Measurements from ENCODE around the gene PIAS4. TPM values are rescaled to one million over a fixed set of nuclear protein-coding genes. Genes with fewer than 3 reads are reported as not detected.

Gene PIAS4
- total RNA-seq, 2 donors from 2014 or later = 10.9 to 11.4 TPM

DNA sequence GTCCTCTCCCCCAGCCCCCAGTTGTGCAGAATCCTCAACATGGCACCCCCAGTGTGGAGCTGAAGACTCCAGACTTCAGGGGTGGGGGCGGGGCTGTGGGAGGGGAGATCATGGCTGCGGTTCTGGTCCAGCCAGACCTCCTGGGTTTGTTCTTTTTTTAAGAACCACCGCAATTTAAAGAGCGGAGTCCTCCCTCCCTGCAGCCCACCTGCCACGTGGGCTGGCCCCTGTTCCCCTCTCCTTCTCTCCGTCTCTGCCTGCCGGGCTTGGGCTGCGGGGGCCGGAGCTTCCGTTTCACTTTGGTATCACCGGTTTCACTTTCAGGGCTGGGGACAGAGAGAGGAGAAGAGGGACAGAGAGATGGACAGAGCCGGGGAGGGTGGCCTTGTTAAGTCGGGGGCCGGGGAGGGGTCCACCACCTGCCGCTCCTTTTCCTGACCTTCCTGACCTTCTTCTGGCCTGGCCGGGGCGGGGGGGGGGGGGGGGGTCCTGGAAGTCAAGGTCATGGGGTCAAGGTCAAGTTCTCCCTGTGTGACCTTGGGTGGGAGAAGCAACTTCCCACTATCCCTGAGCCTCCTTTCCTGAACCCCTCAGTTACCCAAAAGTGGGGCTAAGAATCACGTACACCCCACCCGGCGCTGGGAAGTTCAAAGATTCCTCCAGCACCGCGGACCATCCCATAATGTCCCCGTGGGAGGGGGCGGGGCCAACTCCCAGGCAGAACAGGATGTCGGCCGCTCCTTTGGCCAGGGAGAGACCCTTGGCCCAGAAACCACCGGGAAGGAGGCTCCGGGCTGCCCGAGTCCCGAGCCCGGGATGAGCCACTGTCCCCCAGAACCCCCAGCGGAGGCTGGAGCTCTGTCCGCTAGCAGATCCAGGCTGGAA, 70.5 kb downstream of the PIAS4 start:
- Histone ChIP-seq H3K36me3 (no peaks in the 10 kb centered on the region), H3K4me1 (peaks cover 0 to 17% of the 10 kb centered on the region in 2 donors), H3K9me3 (no peaks in the 10 kb centered on the region), H3K27me3 (no peaks in the 10 kb centered on the region), H3K4me3 (peak overlapping the region; percentile 43 to 64), H3K27ac (peak overlapping the region; percentile 73 to 81)
- DNase-seq (ENCODE audit: low spot score) = no peak
- TF ChIP-seq, protein P1, sequence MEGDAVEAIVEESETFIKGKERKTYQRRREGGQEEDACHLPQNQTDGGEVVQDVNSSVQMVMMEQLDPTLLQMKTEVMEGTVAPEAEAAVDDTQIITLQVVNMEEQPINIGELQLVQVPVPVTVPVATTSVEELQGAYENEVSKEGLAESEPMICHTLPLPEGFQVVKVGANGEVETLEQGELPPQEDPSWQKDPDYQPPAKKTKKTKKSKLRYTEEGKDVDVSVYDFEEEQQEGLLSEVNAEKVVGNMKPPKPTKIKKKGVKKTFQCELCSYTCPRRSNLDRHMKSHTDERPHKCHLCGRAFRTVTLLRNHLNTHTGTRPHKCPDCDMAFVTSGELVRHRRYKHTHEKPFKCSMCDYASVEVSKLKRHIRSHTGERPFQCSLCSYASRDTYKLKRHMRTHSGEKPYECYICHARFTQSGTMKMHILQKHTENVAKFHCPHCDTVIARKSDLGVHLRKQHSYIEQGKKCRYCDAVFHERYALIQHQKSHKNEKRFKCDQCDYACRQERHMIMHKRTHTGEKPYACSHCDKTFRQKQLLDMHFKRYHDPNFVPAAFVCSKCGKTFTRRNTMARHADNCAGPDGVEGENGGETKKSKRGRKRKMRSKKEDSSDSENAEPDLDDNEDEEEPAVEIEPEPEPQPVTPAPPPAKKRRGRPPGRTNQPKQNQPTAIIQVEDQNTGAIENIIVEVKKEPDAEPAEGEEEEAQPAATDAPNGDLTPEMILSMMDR (IDR thresholded peaks at IDR 0.05) = no peak

DNA sequence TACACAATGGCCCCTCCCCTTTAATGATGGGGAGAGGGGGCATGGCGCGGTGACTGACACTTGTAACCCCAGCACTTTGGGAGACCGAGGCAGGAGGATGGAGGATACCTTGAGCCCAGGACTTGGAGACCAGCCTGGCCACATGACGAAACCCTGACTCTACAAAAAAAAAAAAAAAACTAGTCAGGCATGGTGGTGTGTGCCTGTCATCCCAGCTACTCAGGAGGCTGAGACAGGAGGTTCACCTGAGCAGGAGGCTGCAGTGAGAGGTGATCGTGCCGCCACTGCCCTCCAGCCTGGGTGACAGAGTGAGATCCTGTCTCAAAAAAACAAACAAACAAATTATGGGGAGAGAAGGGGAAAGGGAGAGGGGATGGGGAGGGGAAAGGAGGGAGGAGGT, 72.9 kb downstream of the PIAS4 start:
- Histone ChIP-seq H3K27me3 (no peaks in the 10 kb centered on the region), H3K36me3 (no peaks in the 10 kb centered on the region), H3K4me1 (peaks cover 0 to 27% of the 10 kb centered on the region in 2 donors), H3K27ac (no peak overlapping the region), H3K9me3 (no peaks in the 10 kb centered on the region), H3K4me3 (no peak overlapping the region)
- DNase-seq (ENCODE audit: low spot score) = no peak
- TF ChIP-seq, protein P1 (IDR thresholded peaks at IDR 0.05) = no peak

DNA sequence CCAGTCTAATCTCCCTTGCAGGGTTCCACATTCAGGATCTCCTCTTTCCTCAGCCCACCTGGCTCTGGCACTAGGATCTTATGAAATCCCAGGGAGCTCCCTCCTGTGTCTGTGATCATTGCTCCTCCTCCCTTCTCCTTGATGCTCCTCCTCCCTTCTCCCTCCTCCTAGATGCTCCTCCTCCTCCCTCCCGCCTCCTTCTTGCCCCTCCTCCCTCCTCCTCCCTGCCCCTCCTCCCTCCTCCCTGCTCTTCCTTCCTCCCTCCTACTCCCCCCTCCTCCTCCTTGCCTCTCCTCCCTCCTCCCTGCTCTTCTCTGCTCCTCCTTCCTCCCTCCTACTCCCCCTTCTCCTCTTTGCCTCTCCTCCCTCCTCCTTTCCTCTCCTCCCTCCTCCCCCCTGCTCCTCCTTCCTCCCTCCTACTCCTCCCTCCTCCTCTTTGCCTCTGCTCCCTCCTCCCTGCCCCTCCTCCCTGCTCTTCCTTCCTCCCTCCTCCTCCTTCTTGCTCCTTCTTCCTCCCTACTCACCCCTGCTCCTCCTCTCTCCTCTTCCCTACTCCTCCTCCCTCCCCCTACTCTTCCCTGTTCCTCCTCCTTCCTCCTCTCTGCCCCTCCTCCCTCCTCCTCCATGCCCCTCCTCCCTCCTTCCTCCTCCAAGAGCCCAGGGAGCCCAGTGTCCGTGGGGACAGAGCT, 74.0 kb downstream of the PIAS4 start:
- Histone ChIP-seq H3K36me3 (no peaks in the 10 kb centered on the region), H3K27me3 (no peaks in the 10 kb centered on the region), H3K4me1 (peaks cover 0 to 27% of the 10 kb centered on the region in 2 donors), H3K9me3 (no peaks in the 10 kb centered on the region), H3K27ac (no peak overlapping the region), H3K4me3 (no peak overlapping the region)
- DNase-seq (ENCODE audit: low spot score) = no peak
- TF ChIP-seq, protein P1 (IDR thresholded peaks at IDR 0.05) = no peak

DNA sequence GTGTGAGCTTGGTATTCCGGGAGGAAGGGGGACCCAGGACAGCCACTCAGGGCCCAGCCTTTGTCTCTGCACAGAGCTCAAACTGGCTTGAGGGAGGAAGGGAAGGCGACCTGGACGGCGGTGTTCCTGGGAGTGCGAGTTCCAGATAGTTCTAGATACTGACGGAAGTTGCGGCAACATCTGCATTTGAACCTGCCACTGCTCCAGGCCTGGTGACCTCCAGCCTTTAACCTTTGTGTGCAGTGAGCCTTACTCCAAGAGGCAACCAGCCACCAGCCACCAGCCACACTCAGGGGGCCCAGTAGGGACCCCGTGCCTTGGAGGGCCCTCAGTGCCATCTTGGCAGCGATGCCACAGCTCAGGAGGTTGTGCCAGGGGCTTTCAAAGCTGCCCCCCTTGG, 74.6 kb downstream of the PIAS4 start:
- DNase-seq (ENCODE audit: low spot score) = no peak
- Histone ChIP-seq H3K27me3 (no peaks in the 10 kb centered on the region), H3K36me3 (no peaks in the 10 kb centered on the region), H3K27ac (no peak overlapping the region), H3K4me3 (no peak overlapping the region), H3K4me1 (peaks cover 0 to 25% of the 10 kb centered on the region in 2 donors), H3K9me3 (no peaks in the 10 kb centered on the region)
- TF ChIP-seq, protein P1 (IDR thresholded peaks at IDR 0.05) = no peak

DNA sequence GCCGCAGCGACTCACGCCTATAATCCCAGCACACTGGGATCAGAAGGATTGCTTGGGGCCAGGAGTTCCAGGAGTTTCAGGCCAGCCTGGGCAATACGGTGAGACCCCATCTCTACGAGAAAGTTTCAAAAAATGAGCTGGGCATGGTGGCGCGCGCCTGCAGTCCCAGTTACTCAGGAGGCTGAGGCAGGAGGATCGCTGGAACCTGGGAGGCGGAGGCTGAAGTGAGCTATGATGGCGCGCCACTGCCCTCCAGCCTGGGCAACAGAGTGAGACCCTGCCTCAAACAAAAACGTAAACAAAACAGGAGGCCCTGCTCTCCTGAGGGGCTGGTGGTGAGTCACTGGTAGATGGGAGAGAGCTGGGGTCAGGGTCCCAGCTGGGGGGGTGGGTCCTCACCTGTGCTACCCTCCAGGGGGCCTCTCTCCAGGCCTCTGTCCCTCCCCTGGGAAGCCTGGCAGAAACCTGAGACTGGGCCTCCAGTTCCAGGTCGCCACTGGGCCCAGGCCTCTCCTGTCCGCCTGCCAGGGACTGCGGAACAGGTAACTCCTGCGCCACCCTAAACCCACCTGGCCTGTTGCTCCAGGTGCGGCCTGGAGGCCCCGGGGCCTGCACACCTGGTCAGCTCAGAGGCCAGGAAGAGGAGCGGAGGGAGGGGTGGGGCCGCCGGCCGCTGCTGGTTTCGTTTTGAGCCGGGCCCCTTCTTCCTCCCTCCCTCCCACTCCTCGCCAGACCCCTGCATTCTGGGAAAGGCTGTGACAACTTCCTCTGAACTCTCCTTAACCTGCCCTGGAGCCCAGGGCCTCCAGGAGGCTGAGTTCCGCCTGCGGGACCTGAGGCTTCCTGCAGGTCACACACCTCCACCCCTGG, 76.4 kb downstream of the PIAS4 start:
- H3K27ac ChIP-seq = no peak overlapping the region
- TF ChIP-seq, protein P1 (IDR thresholded peaks at IDR 0.05) = no peak
- no peak for DNase-seq (ENCODE audit: low spot score)
- H3K4me3 ChIP-seq = peak overlapping the region in 1 of 2 donors; percentile 28
- no peaks in the 10 kb centered on the region for H3K27me3 ChIP-seq
- H3K9me3 ChIP-seq = no peaks in the 10 kb centered on the region
- no peaks in the 10 kb centered on the region for H3K36me3 ChIP-seq
- peaks cover 0 to 10% of the 10 kb centered on the region in 2 donors for H3K4me1 ChIP-seq

All from right atrium auricular region (tissue), 2 donors.